Heart right ventricle (tissue), 16 donors: ENCODE measurements around the gene ATP7B. TPM values are rescaled to one million over a fixed set of nuclear protein-coding genes. Genes with fewer than 3 reads are reported as not detected.

ENCODE experiments used
- ATAC-seq, 8 donors: fragments of 200-7000 bp; cut with Tn5 transposase; one replicate each; pipeline ENCODE4 v1.9.1; 2020; ENCODE audit warnings: mild to moderate bottlenecking in 8 of 8, moderate library complexity in 8 of 8, moderate number of reproducible peaks in 1 of 8
- DNase-seq, 2 donors: peaks; one replicate each; pipeline ENCODE4 v3.0.0-alpha.2; 2020
- H3K27ac ChIP-seq, 10 donors: fragments of 200-600 bp; sonication (generic) in 2 of 10; one replicate each; pipeline versions ENCODE4 v1.5.0 to v1.8.0; 2020 to 2022; ENCODE audit warnings: mild to moderate bottlenecking in 3 of 10
- H3K27me3 ChIP-seq, 7 donors: fragments of 200-600 bp; one replicate each; pipeline ENCODE4 v1.8.0; 2021 to 2022; ENCODE audit warnings: mild to moderate bottlenecking in 2 of 7
- H3K36me3 ChIP-seq, 9 donors: fragments of 200-600 bp; sonication (generic) in 1 of 9; one replicate each; pipeline versions ENCODE4 v1.5.0 to v1.8.0; 2020 to 2022; ENCODE audit warnings: mild to moderate bottlenecking in 2 of 9
- H3K4me1 ChIP-seq, 9 donors: fragments of 200-600 bp; sonication (generic) in 1 of 9; one replicate each; pipeline versions ENCODE4 v1.5.0 to v1.8.0; 2020 to 2022; ENCODE audit warnings: mild to moderate bottlenecking in 4 of 9
- H3K4me3 ChIP-seq, 10 donors: fragments of 200-600 bp; sonication (generic) in 2 of 10; one replicate each; pipeline versions ENCODE4 v1.5.0 to v1.8.0; 2020 to 2022; ENCODE audit warnings: mild to moderate bottlenecking in 7 of 10, moderate library complexity in 2 of 10
- H3K9me3 ChIP-seq, 11 donors: fragments of 200-600 bp in 10 of 11; sonication (generic) in 2 of 11; one replicate each; pipeline versions ENCODE4 v1.5.0 to v1.8.0; 2013 to 2022; ENCODE audit warnings: mild to moderate bottlenecking in 2 of 11, control low read depth in 1 of 11, moderate library complexity in 1 of 11
- WGBS, 2 donors: extraction: QIAGEN DNeasy Blood & Tissue Kit; methylation state at CpG; one replicate each; pipeline ENCODE4 v1.1.7; 2013; ENCODE audit warnings: inconsistent platforms in 1 of 2; 5-methylcytosine and 5-hydroxymethylcytosine counted together
- intact Hi-C, 10 donors: fragments of 100-400 bp; cut with DNase I; formaldehyde crosslinking; loops; one replicate each; pipeline versions ENCODE4 v1.11.1 to v1.14.2; 2022
- polyA plus RNA-seq, 2 donors: library from polyadenylated mRNA; stranded (reverse); fragments of 200-250 nt; gene quantifications; one replicate each; pipeline ENCODE4 v1.2.3, GENCODE V29; 2013
- total RNA-seq, 10 donors: library from RNA; stranded (reverse); fragmentation: NEBNext Ultra II Directional in 3 of 10; extraction: Animal tissue kit (Norgen Biotek cat#: 25700) in 3 of 10; gene quantifications; one replicate each; pipeline versions ENCODE4 v1.2.1 to v1.2.4, GENCODE V29; 2021 to 2023
- TF ChIP-seq, protein P1 (sequence below), 9 donors: fragments of 200-600 bp; sonication (generic) in 2 of 9; IDR thresholded peaks; one replicate each; pipeline versions ENCODE4 v1.5.0 to v1.8.0; 2021 to 2022; ENCODE audit warnings: antibody characterized with exemption in 9 of 9, mild to moderate bottlenecking in 5 of 9, moderate library complexity in 1 of 9
- donor health status: Arrhythmogenic right ventricular cardiomyopathy.
- donor health status: ischemic (EF 13 %, LVEDD 7.1; RV severe dilation, severe dysfunction).
- donor health status: healthy with polysubstance abuse.
- donor health status: DM: no; HTN: yes; CAD: no.
- donor health status: DM: no; HTN: no; CAD: no.
- donor health status: ischemic (EF 25% LVEDD 6.9; RV normal size, moderate dysfunction).
- donor health status: ischemic (EF 25% LVEDD 5.7; RV mildly dilated, moderate dysfunction).
- donor health status: healthy.
- donor health status: DM: yes; HTN: yes; CAD: no.
- donor health status: Ischemic cardiomyopathy.
- donor health status: ischemic (EF 35%, LVEDD 5.7; RV mildly dilated, moderate dysfunction).
- donor health status: nonischemic (EF 11% LVEDD 7.7; RV severe dilation, severe dysfunction).
- donor health status: DM: yes; HTN: yes; CAD: no.
- donor health status: PGD.
- donor health status: ischemic (EF 29% LVEDD 5.4; RV normal size, mild dysfunction).
- donor health status: nonischemic (EF 23%, LVEDD 6.1; RV moderate dilation, normal function).

Gene ATP7B
- total and polyA plus RNA-seq, 12 donors = 2.0 to 9.3 (median 5.6) TPM

DNA sequence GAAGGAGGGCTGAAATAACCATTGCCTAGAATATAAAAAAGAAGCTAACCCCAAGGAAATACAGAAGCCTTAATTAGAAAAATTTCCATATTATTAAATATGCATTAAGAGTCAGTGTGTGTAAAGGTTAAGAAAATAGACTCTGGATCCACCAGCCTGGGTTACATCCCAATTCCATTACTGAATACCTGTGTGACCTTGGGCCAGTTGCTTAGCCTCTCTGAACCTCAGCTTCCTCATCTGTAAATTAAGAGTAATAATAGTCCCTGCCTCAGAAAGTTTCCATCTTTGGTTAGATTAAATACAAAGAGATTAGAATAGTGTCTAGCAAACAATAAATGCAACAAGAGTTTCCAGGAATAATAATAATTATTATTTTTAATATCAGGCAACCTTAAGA is 54.5 kb downstream of the ATP7B start:
- intact Hi-C loops = no loop called here
- DNase-seq (no peak), ATAC-seq (no peak)
- no peak overlapping the region for H3K27ac ChIP-seq
- H3K36me3 ChIP-seq = peaks cover 0 to 65% (median 0%) of the 10 kb centered on the region in 9 donors
- no peaks in the 10 kb centered on the region for H3K9me3 ChIP-seq
- H3K27me3 ChIP-seq = no peaks in the 10 kb centered on the region
- TF ChIP-seq, protein P1, sequence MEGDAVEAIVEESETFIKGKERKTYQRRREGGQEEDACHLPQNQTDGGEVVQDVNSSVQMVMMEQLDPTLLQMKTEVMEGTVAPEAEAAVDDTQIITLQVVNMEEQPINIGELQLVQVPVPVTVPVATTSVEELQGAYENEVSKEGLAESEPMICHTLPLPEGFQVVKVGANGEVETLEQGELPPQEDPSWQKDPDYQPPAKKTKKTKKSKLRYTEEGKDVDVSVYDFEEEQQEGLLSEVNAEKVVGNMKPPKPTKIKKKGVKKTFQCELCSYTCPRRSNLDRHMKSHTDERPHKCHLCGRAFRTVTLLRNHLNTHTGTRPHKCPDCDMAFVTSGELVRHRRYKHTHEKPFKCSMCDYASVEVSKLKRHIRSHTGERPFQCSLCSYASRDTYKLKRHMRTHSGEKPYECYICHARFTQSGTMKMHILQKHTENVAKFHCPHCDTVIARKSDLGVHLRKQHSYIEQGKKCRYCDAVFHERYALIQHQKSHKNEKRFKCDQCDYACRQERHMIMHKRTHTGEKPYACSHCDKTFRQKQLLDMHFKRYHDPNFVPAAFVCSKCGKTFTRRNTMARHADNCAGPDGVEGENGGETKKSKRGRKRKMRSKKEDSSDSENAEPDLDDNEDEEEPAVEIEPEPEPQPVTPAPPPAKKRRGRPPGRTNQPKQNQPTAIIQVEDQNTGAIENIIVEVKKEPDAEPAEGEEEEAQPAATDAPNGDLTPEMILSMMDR (IDR thresholded peaks at IDR 0.05) = no peak
- H3K4me3 ChIP-seq = no peak overlapping the region
- H3K4me1 ChIP-seq = peaks cover 0 to 4% (median 0%) of the 10 kb centered on the region in 9 donors

DNA sequence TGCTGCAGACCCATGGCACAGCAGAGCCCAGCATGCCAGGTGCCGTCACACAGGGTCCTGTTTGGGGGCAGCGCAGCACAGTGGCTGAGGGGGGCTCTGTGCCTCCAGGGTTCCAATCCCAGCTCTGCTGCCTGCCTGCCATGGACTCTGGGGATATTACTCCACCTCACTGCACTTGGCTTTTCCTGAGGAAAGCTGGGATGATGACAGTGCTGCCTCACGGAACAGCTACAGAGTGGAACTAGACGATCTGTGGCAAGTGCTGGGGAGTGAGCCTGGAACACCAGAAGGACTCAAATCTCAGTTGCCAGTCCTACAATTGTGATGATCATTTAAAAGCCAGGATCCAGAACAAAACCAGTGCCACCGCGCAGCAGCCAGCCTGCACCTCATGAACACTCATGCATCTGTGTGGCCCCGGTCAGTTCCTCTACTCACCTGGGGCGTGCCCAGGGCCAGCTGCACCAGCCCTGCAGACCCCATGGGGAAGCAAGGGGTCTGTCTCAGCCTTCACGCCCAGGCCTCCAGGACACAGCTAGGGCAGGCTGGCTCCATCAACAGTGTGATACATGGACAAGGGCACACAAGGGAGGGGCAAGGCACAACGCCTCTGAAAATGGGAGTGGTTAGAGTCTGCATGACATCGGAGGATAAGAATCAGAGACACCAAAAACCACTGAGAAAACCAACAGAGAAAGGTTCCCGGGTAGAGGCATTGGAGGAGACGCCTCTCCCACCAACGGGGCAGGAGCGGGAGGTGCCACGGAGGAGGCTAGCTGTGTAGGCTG is 55.2 kb downstream of the ATP7B start:
- no peak overlapping the region for H3K27ac ChIP-seq
- intact Hi-C loops = no loop called here
- peak in 1 of 8 donors; percentile 23 for ATAC-seq
- H3K9me3 ChIP-seq = no peaks in the 10 kb centered on the region
- DNase-seq = no peak
- peaks cover 0 to 68% (median 0%) of the 10 kb centered on the region in 9 donors for H3K36me3 ChIP-seq
- no peak overlapping the region for H3K4me3 ChIP-seq
- 93% methylated on average over 16 of the region's 16 CpGs for WGBS, 2 donors
- peaks cover 0 to 5% (median 0%) of the 10 kb centered on the region in 9 donors for H3K4me1 ChIP-seq
- H3K27me3 ChIP-seq = no peaks in the 10 kb centered on the region
- TF ChIP-seq, protein P1 (IDR thresholded peaks at IDR 0.05) = no peak

DNA sequence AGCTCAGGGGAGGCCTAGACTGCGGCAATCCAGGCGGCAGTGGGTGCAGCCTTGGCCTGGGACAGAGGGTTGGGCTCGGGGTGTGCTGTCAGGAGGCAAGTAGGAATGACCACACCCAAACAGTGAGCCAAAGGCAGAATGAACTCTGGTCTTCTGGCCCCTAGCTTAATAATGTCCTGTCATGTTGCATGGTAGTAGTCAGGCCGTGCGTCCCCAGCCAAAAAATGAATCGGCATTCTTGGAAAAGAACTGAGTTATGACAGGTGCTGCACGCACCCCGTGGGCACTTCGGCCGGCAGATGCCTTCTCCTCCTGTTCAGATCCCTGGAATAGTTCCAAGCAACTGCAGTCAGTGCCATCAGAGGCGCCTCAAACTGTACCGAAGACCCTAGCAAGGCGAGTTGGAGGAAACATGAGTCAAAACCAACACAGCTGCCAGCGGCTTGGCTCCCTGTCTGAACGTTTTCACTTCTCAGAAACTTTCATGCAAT is 55.9 kb downstream of the ATP7B start:
- Histone ChIP-seq H3K27me3 (no peaks in the 10 kb centered on the region), H3K27ac (no peak overlapping the region), H3K36me3 (peaks cover 0 to 69% (median 0%) of the 10 kb centered on the region in 9 donors), H3K4me3 (no peak overlapping the region), H3K4me1 (peaks cover 0 to 6% (median 0%) of the 10 kb centered on the region in 9 donors), H3K9me3 (peaks cover 0 to 2% (median 0%) of the 10 kb centered on the region in 11 donors)
- ATAC-seq = peak in 1 of 8 donors; percentile 20
- intact Hi-C loops = no loop called here
- 69 to 80% methylated on average over 15 of the region's 15 CpGs for WGBS, 2 donors
- TF ChIP-seq, protein P1 (IDR thresholded peaks at IDR 0.05) = no peak
- no peak for DNase-seq

DNA sequence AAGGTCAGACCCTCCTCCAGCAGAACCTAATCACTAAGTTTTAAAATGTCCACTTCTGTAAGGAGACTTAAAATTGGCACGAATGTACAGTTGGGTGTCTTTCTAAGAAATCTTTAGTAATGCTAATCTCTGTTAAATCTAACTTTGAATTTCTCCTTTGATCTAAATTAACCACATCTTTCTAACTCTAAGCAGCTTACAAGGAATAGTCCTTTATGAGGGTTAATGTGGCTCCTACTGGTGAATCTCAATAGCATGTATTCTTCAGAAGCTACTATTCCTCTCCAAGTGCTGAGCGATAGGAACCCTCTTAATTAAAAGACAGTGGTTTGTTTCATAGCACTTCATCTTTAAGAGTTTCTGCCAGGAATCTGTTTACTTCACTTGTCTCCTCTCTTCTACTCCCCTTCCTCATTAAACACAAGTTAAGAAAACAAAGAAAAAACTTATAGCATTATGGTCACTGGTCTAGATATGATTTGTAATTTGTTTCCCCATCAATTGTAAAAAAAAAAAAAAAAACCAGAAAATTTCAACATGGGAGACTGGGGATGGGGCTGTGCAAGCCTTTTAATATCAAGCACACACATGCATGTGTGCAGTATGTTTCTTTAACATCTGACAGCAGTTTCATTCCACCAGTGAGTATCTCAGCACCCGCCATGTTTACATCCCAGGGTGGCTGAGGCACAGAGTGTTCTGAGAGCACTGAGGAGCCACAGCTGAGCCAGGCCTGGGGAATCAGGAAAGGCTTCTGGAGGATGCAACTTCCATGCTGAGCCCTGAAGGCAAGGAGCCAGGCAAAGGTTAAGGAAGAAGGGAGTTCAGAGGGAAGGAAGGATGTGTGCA is 57.7 kb downstream of the ATP7B start:
- WGBS, 2 donors = 95 to 96% methylated on average over 3 of the region's 3 CpGs
- H3K9me3 ChIP-seq = peaks cover 0 to 8% (median 0%) of the 10 kb centered on the region in 11 donors
- H3K4me1 ChIP-seq = peaks cover 0 to 6% (median 0%) of the 10 kb centered on the region in 9 donors
- no peaks in the 10 kb centered on the region for H3K27me3 ChIP-seq
- ATAC-seq (no peak), DNase-seq (no peak)
- TF ChIP-seq, protein P1 (IDR thresholded peaks at IDR 0.05) = no peak
- H3K36me3 ChIP-seq = peaks cover 0 to 82% (median 0%) of the 10 kb centered on the region in 9 donors
- H3K27ac ChIP-seq = no peak overlapping the region
- intact Hi-C loops = no loop called here
- H3K4me3 ChIP-seq = no peak overlapping the region
